GM18870 (cell line): Measurements from ENCODE around the gene MXRA8.
A peak's percentile ranks its signal among the peaks of the same experiment; 100 is the strongest.
"Not testable (repeated sequence)": the region's sequence is repeated elsewhere in the genome, so short reads cannot be mapped to it uniquely, and the experiment has no call there.

Source experiments
- ATAC-seq: cut with Tn5 transposase; IDR thresholded peaks from one replicate; pipeline ENCODE4 v1.9.1; 2021; ENCODE audit warnings: moderate library complexity; ENCODE audit not compliant: unreplicated experiment

MXRA8 gene, protein sequence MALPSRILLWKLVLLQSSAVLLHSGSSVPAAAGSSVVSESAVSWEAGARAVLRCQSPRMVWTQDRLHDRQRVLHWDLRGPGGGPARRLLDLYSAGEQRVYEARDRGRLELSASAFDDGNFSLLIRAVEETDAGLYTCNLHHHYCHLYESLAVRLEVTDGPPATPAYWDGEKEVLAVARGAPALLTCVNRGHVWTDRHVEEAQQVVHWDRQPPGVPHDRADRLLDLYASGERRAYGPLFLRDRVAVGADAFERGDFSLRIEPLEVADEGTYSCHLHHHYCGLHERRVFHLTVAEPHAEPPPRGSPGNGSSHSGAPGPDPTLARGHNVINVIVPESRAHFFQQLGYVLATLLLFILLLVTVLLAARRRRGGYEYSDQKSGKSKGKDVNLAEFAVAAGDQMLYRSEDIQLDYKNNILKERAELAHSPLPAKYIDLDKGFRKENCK

DNA sequence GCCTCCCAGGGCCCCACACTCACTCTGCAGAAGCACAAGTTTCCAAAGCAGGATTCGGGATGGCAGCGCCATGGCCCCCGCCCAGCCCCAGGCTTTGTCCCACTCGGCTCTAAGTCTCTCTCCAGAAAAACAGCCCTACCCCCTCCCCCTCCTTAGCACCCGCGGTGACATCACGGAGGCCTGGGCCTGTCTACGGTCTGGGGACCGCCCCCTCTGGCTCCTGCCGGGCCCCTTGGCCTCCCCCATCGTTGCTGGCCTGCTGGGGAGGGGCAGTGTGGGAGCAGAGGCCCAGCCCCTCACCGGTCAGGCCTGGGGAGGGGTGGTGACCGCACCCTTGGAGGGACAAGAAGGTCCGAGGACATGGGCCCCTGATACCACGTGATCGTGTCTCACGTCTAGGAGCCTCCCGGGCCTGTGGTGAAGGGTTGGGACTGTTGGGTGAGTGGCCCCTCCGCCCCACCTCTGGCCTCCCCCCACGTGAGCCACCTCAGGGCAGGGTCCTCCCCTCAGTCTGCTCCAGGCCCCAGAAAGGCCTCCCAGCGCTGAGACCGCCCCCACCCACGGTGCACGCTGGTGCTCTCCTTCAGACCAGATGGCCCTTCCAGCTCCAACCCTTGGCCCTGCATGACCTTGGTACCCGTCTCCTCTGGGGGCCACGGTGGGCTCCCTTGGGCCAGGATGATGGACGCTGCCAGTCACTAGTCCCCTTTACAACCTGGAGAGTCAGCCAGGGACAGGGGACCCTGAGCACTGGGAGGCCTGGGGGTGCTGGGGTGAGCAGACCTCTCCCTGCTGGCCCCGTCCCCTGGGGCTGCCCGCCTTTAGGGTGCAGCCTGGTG, at the start of gene MXRA8:
TSS of gene MXRA8 (minus strand) at position 123 of the 839 bp plus-strand sequence. CDS start at position 72, 51 bp downstream.
- ATAC-seq, result no peak

DNA sequence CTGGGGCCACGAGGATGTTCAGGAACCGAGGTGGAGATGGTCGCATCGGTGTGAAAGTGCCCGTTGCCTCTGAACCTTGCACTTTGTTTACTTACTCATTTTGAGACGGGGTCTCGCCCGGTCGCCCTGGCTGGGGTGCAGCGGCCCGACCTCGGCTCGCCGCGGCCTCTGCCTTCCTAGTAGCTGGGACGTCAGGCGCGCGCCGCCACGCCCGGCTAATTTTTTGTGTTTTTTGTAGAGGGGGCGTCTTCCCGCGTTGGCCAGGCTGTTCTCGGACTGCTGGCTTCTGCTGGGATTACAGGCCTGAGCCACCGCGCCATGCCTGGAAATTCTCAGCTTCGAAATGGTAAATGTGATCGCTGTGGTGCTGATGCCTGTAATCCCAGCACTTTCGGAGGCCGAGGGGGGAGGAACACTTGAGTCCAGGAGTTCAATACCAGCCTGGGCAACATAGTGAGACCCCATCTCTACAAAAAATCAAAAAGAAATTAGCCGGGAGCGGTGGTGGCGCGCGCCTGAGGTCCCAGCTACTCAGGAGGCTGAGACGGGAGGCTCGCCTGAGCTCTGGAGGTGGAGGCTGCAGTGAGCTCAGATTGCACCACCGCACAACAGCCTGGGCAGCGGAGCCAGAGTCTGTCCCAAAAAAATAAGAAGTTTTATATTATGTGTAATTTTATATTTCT, 49.4 kb upstream of the MXRA8 start:
- peak; percentile 28 for ATAC-seq

DNA sequence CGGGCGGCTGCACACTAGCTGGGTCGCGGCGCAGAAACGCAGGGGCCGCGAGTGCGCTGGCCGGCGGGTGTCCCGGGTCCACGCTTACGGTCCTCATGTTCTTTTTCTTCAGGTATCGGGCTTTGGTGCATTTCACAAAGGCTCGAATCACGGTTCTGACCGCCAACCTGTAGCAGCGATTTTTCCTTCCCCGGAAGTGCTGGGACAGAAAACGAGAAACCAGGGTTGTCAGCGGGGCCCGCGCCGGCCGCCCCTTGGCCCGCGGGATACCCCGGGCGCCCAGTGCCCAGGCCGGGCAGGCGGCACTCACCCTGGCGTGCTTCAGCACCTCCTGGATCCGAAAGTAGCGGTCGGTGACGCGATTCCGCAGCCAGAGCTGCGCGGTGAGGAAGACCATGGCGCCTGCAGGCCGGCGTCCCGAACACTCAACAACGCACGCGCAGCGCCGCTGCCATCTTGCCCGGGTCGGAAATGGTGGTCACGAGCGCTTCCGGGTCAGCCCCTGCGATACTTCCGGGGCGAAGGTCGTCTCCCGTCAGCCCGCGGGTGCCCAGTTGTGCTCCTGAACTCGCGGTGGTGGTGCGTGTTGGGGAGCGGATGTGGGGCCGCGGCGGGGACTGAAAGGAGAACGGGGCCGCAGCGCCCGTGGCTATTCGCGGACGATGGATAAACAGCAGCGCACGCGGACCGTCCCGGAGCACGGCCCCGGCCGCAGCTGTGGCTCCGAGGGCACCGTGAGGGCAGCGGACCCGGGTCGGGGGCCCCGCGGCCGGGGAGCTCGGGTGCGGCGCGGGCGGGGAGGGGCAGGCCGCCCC, 48.7 kb upstream of the MXRA8 start, which contains the start of gene MRPL20:
TSS of gene MRPL20 (minus strand) at position 473 of the 815 bp plus-strand sequence. CDS start at position 397, 76 bp downstream.
- ATAC-seq, result peak; percentile 70

DNA sequence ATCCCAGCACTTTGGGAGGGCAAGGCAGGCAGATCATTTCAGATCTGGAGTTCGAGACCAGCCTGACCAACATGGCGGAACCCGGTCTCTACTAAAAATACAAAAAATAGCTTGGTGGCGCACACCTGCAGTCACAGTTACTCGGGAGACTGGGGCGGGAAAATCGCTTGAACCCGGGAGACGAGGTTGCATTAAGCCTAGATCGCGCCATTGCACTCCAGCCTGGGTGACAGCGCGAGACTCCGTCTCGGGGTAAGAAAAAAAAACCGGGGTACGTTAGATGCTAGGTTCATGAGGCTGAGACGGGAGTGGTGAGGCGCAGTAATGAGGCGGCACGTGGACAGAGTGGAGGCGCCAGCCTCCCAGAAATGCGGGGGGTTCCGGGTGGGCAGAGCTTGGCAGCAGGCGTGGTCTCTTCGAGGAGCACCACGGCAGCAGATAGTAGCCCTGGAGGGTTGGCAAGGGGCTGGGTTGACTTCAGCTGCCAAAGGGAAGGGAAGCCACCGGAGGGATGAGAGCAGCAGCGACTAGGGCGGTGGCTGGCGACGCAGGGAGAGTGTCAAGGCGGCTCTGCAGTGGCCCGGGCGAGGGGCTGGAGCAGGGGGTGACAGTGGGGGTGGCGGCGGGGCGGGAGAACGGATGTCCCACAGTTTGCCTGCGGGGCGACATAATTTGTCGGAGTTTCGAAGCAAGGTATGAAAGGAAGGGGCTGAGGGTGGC, 47.9 kb upstream of the MXRA8 start:
- ATAC-seq, result no peak

DNA sequence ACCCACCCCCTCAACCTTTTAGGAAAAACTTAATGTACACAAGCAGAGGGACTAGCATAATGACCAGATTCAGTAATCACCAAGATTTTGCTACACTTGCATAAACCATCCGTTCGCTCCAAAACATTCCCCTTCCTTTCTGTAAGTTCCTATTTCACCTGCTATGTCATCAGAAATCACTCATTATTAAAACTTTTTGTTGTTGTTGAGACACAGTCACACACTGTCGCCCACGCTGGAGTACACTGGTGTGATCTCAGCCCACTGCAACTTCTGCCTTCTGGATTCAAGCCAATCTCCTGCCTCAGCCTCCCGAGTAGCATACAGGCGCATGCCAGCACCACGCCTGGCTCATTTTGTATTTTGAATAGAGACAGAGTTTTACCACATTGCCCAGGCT, 45.3 kb upstream of the MXRA8 start:
- no peak for ATAC-seq

DNA sequence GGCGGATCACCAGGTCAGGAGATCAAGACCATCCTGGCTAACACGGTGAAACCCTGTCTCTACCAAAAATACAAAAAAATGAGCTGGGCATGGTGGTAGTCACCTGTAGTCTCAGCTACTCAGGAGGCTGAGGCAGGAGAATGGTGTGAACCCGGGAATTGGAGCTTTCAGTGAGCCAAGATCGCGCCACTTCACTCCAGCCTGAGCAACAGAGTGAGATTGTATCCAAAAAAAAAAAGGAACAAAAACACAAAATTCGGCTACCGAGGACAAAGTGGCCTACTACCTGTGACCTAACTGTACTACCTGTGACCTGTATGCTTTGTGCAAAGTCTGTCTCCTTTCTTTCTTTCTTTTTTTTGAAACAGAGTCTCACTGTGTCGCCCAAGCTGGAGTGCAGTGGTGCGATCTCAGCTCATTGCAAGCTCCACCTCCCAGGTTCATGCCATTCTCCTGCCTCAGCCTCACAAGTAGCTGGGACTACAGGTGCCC, 44.6 kb upstream of the MXRA8 start:
- ATAC-seq, result not testable (repeated sequence)

DNA sequence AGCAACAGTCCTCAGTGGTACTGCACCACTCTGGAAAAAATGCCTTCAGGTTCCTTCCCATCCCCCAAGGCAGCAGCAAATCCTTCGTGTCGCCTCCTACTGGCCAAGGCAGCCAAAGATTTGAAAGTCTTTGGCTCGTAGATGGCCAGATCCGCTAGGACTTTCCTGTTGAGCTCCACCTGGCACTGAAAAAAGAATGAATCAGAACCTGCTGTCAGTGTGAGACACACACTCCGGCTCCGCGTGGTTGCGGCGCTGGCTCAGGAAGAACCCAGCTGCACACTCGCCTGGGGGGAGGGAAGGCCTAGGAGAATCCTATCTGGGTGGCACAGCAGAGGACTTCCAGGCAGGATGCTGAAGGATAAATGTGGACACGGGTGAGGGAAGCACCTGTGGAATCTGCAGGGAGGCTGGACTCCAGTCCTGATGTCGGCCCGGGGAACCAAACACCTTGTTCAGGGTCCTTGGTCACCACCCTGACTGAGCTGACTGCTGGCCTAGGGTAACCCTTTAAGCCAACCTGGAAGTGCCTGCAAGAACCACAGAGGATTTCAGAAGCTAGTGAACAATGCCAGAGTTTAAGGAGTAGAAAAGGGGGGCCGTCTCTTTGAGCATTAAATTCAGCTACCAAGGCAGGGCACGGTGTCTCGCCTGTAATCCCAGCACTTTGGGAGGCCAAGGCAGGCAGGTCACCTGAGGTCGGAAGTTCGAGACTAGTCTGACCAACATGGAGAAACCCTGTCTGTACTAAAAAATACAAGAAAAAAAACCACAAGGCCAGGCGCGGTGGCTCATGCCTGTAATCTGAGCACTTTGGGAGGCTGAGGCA, 43.9 kb upstream of the MXRA8 start:
- ATAC-seq, result no peak

DNA sequence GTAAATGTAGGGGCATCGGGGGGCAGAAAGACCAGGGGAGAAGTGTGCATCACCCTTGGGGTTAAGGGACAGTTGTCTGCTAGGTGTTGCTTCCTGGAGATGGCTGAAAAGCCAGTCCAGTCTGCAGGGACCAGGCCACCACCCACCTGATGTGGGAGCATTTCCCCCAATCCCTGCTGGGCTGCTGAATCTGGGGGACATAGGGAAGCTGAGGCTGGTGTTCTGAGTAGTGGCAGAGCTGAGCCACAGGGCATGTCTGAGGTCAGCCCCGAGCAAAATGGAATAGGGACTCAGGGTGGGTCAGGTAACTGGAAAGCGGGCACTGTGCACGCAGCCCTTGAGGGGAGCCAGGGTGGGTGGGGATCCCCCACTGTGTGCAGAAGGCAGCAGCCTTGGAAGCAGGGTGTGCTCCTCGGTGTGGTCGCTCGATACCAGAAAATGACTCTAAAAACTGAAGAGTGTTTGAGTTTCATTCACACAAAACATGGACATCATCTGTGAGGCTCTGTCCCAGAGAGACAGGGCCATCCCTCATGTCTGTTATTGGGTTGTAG, 43.2 kb upstream of the MXRA8 start:
- no peak for ATAC-seq

DNA sequence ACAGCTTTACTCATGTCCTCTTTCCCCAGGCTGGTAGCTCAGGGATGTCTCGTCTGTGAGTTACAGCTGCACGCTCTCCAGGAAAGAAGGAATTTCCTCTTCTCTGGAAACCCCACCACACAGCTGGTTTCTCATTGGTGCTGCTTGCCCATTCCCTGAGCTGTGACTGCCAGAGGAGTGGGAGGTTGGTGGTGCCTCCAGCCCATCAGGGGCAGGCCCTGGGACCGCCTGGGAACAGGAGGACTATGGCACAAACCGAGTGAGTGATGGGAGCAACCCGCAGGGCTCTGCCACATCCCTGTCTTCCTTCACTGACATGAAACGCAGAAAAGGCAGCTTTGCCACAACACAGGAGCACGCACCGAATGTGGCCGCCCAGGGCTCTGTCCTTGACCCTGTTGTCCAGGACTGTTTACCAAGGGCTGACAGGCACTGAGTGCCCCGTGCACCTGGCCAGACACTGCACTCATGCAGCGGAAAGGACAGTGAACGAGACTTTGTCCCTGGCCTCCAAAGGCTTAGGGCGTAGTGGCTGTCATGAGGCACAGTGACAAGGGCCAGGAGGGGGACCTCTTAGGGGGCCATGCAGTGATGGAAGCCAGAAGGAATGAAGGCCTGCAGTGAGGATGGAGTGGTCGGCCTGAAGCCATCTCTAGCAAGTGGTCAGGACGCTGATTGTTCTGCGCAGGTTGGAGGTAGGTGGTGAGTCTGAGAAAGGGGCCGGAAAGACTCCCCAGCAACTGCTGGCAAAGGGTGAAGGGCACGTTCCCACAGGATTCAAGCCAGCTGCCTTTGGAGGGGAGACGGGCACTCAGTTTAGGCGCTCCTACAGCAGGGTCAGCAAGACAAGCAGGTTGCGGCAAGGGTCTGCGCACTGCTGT, 42.5 kb upstream of the MXRA8 start:
- ATAC-seq, result no peak

DNA sequence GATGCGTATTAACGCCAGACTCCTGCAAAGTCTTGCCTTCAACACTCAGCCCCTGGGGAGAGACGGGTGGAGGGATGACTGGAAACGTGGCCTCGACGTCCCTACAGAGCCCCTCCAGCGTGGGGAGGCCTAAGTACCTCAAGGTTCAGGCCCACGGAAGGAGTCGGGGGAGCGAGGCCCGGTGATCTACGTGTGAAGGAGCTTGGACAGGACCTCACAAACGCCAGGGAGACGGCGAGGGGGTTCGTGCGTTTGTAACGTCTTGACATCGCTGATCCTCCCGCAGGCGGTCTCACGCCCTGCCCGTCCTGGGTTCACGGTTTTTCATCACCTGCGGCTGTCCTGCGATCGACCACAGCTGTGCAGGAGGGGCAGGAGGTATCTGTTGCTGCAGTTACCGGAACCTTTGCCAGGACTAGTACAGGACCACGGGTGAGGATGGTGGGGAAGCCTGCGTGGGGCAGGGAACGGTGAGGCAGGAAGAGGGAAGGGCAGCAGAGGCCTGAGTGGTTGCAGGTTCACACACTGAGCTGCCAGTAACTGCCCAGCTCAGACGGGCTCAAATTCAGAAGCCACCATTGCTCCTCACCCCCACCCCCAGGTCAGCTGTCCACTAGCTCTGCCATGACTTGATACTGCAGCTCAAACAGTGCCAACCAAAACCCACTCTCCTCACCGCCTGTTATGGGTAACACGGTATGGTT, 41.7 kb upstream of the MXRA8 start:
- no peak for ATAC-seq

DNA sequence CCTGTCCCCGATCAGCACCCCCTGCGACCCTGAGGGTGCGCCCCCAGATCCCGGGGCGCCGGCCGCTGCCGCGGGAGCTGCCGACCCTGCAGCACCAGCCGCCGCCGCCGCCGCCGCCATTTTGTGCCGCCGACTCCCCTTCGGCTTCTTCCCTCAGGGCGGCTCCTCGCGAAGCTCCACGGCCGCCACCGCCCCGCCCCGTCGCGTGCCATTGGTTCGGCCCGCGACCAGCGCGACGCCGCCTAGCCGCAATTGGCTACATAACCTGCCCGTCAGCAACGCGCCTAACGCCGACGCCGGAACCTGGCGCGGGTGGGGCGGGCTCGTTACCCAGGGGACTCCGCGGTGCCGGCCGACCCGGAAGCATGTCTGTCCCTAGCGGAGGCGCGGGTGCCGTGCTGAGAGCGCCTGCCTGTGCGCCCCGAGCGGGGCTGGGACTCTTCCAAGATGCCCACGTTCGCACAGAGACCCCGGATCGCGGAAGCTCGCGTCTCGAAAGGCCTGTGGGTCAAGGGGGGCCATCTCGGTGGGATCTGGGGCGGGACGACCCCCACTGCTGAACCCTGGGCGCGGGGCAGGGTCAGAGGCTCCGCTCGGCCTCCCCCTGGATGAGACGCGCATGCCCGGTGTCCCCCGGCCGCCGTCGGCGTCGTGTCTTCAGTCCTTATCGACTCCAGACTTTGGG, 41.0 kb upstream of the MXRA8 start, which contains the start of gene CCNL2:
TSS of gene CCNL2 (minus strand) at position 149 of the 685 bp plus-strand sequence. CDS start at position 120, 29 bp downstream.
- peak; percentile 72 for ATAC-seq

DNA sequence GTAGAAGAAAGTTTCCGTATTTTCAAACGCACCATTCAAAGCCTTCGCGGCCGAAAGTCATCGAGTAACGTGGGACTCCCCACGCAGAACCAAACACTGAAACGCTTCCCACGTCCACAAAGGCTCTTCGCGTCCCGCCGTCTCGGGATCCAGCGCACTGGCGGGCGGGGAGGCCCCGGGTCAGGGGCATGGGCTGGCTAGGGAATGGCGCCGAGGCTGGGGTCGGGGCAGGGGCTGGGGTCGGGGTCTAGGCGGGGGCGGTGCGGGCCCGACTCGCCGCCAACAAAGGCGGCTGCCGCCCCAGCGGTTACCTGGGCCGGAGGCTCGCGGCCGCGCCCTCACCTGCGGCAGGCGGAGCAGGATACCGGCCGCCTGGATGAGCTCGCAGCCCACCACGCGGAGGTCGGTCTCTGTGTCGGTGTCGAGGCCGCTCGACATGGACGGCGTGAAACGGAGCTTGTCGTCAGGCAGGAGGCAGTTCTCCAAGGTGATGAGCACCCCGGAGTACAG, 40.4 kb upstream of the MXRA8 start:
- ATAC-seq, result no peak

DNA sequence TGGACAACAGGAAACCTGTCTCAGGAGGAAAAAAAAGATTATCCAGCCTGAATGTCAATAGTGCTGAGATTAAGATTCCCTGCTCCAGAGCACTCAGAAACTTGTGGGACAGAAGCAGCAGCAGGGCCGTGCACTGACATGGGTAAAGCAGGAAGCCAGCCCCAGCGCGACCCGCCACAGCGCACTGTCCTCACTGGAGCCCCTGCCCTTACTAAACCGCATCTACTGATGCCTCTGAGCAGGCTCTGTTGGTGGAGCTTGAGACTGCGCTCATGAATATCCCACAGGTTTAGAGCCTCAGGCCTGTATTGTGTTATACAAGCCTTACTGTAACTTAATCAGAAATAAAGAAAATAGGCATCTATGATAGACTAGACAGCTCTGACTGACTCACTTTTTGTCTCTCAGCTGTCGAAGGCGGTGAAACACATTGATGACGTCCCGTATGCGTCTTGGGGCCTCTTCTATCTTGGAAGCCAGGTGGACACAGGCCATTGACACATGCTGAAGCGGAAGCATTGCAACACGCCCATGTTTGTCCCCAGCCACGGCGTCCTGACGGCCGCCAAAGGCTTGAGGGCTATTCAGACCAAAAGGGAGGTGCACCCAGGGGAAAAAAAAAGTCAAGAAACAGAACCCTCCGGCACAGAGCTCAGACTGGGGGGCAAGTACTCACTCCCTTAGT, 39.6 kb upstream of the MXRA8 start:
- ATAC-seq, result no peak

DNA sequence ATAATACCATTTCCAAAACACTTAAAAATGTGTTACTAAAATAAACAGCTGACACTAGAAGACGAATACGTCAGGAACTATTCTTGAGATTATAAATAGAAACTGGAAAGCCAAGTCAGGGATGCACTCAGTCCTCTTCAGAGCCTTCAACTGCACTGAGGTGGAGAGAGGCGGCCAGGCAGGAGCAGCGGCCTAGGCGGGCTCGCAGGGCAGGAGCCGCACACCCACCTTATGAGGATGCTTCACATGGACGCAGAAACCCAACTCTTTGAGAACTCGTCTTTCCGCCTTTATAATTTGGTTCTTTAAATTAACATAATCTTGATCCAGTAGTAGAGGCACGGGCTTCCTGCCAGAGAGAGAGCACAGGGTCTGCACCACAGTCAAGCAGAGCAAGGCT, 36.8 kb upstream of the MXRA8 start:
- no peak for ATAC-seq

DNA sequence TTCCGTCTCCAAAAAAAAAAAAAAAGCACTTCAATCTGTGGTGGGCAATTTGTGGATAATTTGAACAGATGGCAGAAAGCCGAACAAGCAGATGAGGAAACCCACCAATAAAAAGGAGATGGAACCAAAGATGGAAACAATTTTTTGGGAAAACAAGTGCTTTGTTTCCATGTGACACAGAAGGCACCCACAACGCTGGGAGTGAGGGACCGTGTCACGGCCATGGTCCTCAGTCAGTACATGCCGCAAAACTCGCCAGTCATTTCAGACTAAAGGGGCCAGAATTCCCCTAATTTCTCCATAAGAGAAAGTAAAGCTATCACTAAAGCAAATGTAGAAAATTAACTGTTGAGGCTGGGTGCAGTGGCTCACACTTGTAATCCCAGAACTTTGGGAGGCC, 35.8 kb upstream of the MXRA8 start:
- ATAC-seq, result no peak
